GM23248 (cell line): ENCODE data around the gene LSM5. TPM values are rescaled to one million over a fixed set of nuclear protein-coding genes. Genes with fewer than 3 reads are reported as not detected.
A peak's percentile ranks its signal among the peaks of the same experiment; 100 is the strongest.

ENCODE experiments used
- DNase-seq: peaks from one replicate; pipeline ENCODE4 v3.0.0-alpha.2; 2015
- H2AFZ ChIP-seq: fragments of 200-600 bp; sonication (generic); 2 replicates; pipeline ENCODE4 v1.6.1; 2016; ENCODE audit warnings: antibody characterized with exemption
- H3F3A ChIP-seq: fragments of 200-600 bp; sonication (generic); 2 replicates; pipeline ENCODE4 v1.6.1; 2016; ENCODE audit warnings: mild to moderate bottlenecking, antibody characterized with exemption, mixed run types; ENCODE audit not compliant: insufficient read depth
- H3K27ac ChIP-seq: fragments of 200-600 bp; sonication (generic); 2 replicates; pipeline ENCODE4 v1.5.1; 2016; ENCODE audit warnings: mild to moderate bottlenecking
- H3K27me3 ChIP-seq: fragments of 200-600 bp; sonication (generic); replicated peaks from 2 replicates; pipeline ENCODE4 v1.6.1; 2016; ENCODE audit warnings: mild to moderate bottlenecking; ENCODE audit not compliant: insufficient read depth
- H3K36me3 ChIP-seq: fragments of 200-600 bp; sonication (generic); 2 replicates; pipeline ENCODE4 v1.6.1; 2016; ENCODE audit warnings: low read depth, mild to moderate bottlenecking
- H3K4me1 ChIP-seq: fragments of 200-600 bp; sonication (generic); 2 replicates; pipeline ENCODE4 v1.6.1; 2016; ENCODE audit warnings: mild to moderate bottlenecking; ENCODE audit not compliant: insufficient read depth
- H3K4me2 ChIP-seq: fragments of 200-600 bp; sonication (generic); one replicate; pipeline ENCODE4 v1.6.1; 2016; ENCODE audit warnings: mild to moderate bottlenecking; ENCODE audit not compliant: unreplicated experiment
- H3K4me3 ChIP-seq: fragments of 200-600 bp; sonication (generic); 2 replicates; pipeline ENCODE4 v1.5.1; 2016; ENCODE audit warnings: mild to moderate bottlenecking
- H3K79me2 ChIP-seq: fragments of 200-600 bp; sonication (generic); 2 replicates; pipeline ENCODE4 v1.6.1; 2016; ENCODE audit warnings: mild to moderate bottlenecking; ENCODE audit not compliant: insufficient read depth
- H3K9ac ChIP-seq: fragments of 200-600 bp; sonication (generic); 2 replicates; pipeline ENCODE4 v1.6.1; 2016; ENCODE audit warnings: mild to moderate bottlenecking
- H3K9me2 ChIP-seq: fragments of 200-600 bp; sonication (generic); 2 replicates; pipeline ENCODE4 v1.6.1; 2016; ENCODE audit warnings: mixed run types, mild to moderate bottlenecking, moderate library complexity; ENCODE audit not compliant: insufficient read depth
- H3K9me3 ChIP-seq: fragments of 200-600 bp; sonication (generic); one replicate; pipeline ENCODE4 v1.6.1; 2017; ENCODE audit warnings: low read depth
- H4K20me1 ChIP-seq: fragments of 200-600 bp; sonication (generic); 2 replicates; pipeline ENCODE4 v1.6.0; 2016; ENCODE audit not compliant: insufficient read depth
- EZH2 ChIP-seq: fragments of 200-600 bp; sonication (generic); IDR thresholded peaks from 2 replicates; pipeline ENCODE4 v1.6.1; 2018; ENCODE audit warnings: antibody characterized with exemption, mild to moderate bottlenecking; ENCODE audit not compliant: insufficient read depth, poor library complexity, severe bottlenecking
- EZH2phosphoT487 ChIP-seq: fragments of 200-600 bp; sonication (generic); IDR thresholded peaks from 2 replicates; pipeline ENCODE4 v1.6.1; 2018; ENCODE audit warnings: antibody characterized with exemption, moderate library complexity, mild to moderate bottlenecking, low read depth; ENCODE audit not compliant: insufficient read depth
- WGBS, 2 experiments: methylation state at CpG; one replicate each; pipeline ENCODE4 v1.1.6; 2015 to 2017; ENCODE audit warnings: low lambda C conversion rate in 2 of 2, low coverage in 1 of 2; ENCODE audit errors: missing lambda C conversion rate in 2 of 2; 5-methylcytosine and 5-hydroxymethylcytosine counted together
- in situ Hi-C: fragments of 300-500 bp; cut with MboI; formaldehyde crosslinking; loops from 2 replicates; pipeline ENCODE4 v1.15.0; 2020
- polyA plus RNA-seq: library from polyadenylated mRNA; unstranded; fragments of >200 nt; fragmentation: Nextera tagmentation; extraction: Ambion mirVana; gene quantifications from 2 replicates; pipeline ENCODE4 v1.2.1, GENCODE V29; 2016
- total RNA-seq: library from RNA; depleted of rRNA; stranded (reverse); fragments of >200 nt; shearing (Covaris generic); gene quantifications from 2 replicates; pipeline ENCODE4 v1.2.3, GENCODE V29; 2014

LSM5 gene
- total and polyA plus RNA-seq, 2 experiments from 2014 or later = 19.7 to 110 TPM

GRCh38 chr7:32522746-32523530, 32.8 kb upstream of the LSM5 start:
- Histone ChIP-seq H3F3A (no peaks in the 10 kb centered on the region), H3K4me2 (no peak overlapping the region), H3K27me3 (no peaks in the 10 kb centered on the region), H3K79me2 (peaks cover 100% of the 10 kb centered on the region), H3K36me3 (peaks cover 6% of the 10 kb centered on the region; the same call in 1 of the 2 replicates), H3K4me1 (no peaks in the 10 kb centered on the region), H2AFZ (no peak overlapping the region), H3K9me2 (no peaks in the 10 kb centered on the region), H3K27ac (no peak overlapping the region), H4K20me1 (no peaks in the 10 kb centered on the region; the same call in 1 of the 2 replicates), H3K9ac (no peak overlapping the region), H3K9me3 (peaks cover 5% of the 10 kb centered on the region), H3K4me3 (no peak overlapping the region)
- in situ Hi-C loops = no loop called here
- 94 to 97% methylated on average over 6 of the region's 6 CpGs for WGBS, 2 experiments
- no peak for TF ChIP-seq EZH2
- no peak for TF ChIP-seq EZH2phosphoT487
- no peak for DNase-seq

- in situ Hi-C loops = no loop called here
- Histone ChIP-seq H4K20me1 (peaks cover 4% of the 10 kb centered on the region; the same call in 1 of the 2 replicates), H3K9me2 (no peaks in the 10 kb centered on the region), H3K4me2 (no peak overlapping the region), H3K9ac (no peak overlapping the region), H3K36me3 (peaks cover 9% of the 10 kb centered on the region; the same call in 1 of the 2 replicates), H3K27ac (no peak overlapping the region), H3K27me3 (no peaks in the 10 kb centered on the region), H3K4me3 (no peak overlapping the region), H3F3A (peaks cover 13% of the 10 kb centered on the region; the same call in 1 of the 2 replicates), H3K4me1 (peaks cover 9% of the 10 kb centered on the region; the same call in 1 of the 2 replicates), H3K9me3 (peaks cover 5% of the 10 kb centered on the region), H2AFZ (no peak overlapping the region), H3K79me2 (peaks cover 100% of the 10 kb centered on the region)
- 53 to 57% methylated on average over 2 of the region's 2 CpGs for WGBS, 2 experiments
- no peak for DNase-seq
- TF ChIP-seq EZH2 (no peak), EZH2phosphoT487 (no peak)
Measured at GRCh38 chr7:32519763-32520162, 29.6 kb upstream of the LSM5 start.

- Histone ChIP-seq H3K79me2 (peaks cover 100% of the 10 kb centered on the region), H3K27me3 (no peaks in the 10 kb centered on the region), H3K36me3 (peaks cover 9% of the 10 kb centered on the region; the same call in 1 of the 2 replicates), H3K4me1 (peaks cover 9% of the 10 kb centered on the region; the same call in 1 of the 2 replicates), H3K9me3 (peaks cover 5% of the 10 kb centered on the region), H3F3A (peaks cover 13% of the 10 kb centered on the region; the same call in 1 of the 2 replicates), H2AFZ (no peak overlapping the region), H3K4me3 (no peak overlapping the region), H3K4me2 (no peak overlapping the region), H4K20me1 (peaks cover 4% of the 10 kb centered on the region; the same call in 1 of the 2 replicates), H3K9ac (no peak overlapping the region), H3K9me2 (no peaks in the 10 kb centered on the region), H3K27ac (no peak overlapping the region)
- whole genome bisulfite sequencing, 2 experiments = 76 to 79% methylated on average over 2 of the region's 2 CpGs
- peak; percentile 26 for DNase-seq
- TF ChIP-seq EZH2 = no peak
- no peak for TF ChIP-seq EZH2phosphoT487
- in situ Hi-C loops = no loop called here
Measured at GRCh38 chr7:32518534-32519140, 28.5 kb upstream of the LSM5 start.

GRCh38 chr7:32516551-32517100, 26.4 kb upstream of the LSM5 start:
- Histone ChIP-seq H4K20me1 (peaks cover 4% of the 10 kb centered on the region; the same call in 1 of the 2 replicates), H3K9me2 (no peaks in the 10 kb centered on the region), H2AFZ (no peak overlapping the region), H3K9me3 (peaks cover 5% of the 10 kb centered on the region), H3K4me2 (no peak overlapping the region), H3F3A (peaks cover 13% of the 10 kb centered on the region; the same call in 1 of the 2 replicates), H3K9ac (no peak overlapping the region), H3K4me3 (no peak overlapping the region), H3K27ac (0 out of 2 replicates have a peak overlapping the region, but pooled peaks have one; percentile 8), H3K79me2 (peaks cover 100% of the 10 kb centered on the region), H3K4me1 (peaks cover 11% of the 10 kb centered on the region), H3K36me3 (peaks cover 9% of the 10 kb centered on the region; the same call in 1 of the 2 replicates), H3K27me3 (no peaks in the 10 kb centered on the region)
- peak; percentile 78 for DNase-seq
- 76 to 79% methylated on average over 3 of the region's 3 CpGs for WGBS, 2 experiments
- in situ Hi-C loops = no loop called here
- no peak for TF ChIP-seq EZH2phosphoT487
- TF ChIP-seq EZH2 = no peak
